GM19240 (cell line): Measurements from ENCODE around the gene CHAC1.

Source experiments
- DNase-seq: peaks from one replicate; pipeline ENCODE4 v3.0.0; 2011; ENCODE audit warnings: low spot score; ENCODE audit not compliant: insufficient read length

Gene CHAC1, protein sequence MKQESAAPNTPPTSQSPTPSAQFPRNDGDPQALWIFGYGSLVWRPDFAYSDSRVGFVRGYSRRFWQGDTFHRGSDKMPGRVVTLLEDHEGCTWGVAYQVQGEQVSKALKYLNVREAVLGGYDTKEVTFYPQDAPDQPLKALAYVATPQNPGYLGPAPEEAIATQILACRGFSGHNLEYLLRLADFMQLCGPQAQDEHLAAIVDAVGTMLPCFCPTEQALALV

DNA sequence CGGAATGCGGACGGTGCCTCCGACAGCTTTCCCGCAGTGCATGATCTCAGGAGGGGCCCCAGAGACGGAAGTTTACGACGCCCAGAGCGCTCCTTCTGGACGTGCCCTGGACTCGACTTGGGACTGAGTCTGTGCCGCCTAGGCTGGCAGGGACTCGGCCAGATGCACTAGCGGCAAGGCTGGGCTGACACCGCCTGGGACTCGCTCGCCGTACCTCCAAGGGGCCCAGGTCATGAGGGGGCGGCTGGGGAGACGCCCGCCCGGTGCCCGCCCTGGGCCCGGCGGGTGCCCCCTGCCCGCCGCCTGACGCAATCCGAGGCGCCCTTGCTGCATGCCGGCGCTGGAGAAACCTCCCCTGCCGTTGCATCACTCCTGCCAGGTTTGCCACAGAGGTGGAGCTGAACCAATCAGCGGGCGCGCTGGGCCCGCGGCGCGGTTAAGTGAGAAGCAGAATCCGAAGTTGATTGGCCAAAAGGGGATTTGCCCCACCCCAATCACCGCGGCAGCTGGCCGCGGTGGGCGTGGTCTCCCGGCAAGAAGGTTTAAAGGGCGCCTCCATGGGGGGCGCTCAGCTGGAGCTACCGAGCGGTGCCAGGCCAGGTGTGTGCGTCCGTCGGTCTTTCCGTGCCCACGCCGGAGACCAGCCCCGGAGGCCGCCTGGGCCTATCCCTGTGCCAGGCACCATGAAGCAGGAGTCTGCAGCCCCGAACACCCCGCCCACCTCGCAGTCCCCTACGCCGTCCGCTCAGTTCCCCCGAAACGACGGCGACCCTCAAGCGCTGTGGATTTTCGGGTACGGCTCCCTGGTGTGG lies at the start of gene CHAC1:
CHAC1 (plus strand) TSS at position 571 of the 812 bp plus-strand sequence; CDS start at position 684, 113 bp downstream.
- peak; percentile 99 for DNase-seq

DNA sequence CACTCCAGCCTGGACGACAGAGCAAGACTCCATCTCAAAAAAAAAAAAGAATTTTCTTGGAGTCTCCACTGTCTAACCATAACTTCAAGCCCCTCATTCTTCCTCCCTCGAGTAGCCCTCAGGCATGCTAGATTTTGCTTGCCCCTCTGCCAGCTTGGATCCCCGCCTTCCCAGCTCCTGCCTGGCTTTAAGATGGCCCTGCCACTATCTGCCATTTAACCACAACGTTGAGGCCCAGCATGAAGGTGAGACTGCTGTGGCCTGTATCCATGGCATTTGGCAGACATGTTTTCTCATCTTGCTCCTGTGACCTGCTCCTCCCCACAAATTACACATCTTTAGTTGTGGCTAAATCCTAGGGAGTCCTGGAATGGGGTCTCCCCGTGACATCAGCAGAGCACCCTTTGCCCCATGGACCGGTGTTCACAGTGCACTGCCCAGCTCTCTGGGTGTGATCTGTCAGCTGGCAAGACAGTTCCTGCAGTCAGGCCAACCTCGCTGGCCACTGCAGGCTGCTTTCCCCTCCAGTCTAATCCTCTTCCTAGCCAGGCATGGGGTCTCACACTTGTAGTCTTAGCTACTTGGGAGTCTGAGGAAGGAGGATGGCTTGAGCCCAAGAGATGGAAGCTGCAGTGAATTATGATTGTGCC lies 48.6 kb upstream of the CHAC1 start:
- DNase-seq, result no peak

DNA sequence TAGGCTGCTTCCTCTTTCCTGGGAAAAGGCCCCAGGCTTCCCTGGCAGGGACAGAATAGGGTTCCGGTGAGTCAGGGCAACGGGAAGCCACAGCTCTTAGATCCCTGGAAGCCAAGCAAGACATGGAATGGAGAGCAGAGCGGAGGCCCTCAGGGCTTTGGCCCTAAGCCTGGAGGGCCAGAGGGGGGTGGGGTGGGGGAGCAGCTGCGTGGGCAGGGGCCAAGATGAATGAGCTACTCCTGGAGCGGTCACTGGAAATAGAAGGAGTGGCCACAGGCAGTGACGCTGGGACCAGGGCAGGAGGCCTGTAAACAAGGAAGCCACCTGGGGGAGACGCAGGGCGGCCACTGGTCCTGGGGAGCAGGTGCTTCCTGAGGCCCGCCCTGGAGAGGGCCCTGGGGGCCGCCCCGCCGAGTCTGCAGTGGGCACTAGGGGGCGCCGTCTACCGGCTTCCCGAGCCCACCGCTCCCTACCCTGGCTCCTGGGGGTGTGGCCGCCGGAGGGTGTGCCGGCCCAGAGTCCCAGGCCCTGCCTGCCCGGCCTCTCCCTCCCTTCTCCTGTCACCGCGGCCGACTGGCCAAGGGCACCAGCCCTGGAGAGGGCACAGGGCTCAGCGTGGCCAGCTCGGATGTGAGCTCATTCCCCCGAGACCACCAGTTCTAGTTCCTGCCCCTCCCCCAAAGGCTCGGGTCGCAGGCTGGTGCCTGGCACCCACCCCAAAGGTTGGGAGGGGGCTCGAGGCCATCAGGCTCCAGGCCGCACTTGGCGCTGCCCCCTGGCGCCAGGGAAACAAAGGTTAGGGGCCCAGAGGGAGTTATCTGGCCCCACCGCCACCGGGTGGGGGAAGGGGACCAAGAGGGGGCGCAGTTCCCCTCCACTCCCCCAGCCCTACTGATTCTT lies 46.9 kb upstream of the CHAC1 start:
- DNase-seq, result peak; percentile 81

DNA sequence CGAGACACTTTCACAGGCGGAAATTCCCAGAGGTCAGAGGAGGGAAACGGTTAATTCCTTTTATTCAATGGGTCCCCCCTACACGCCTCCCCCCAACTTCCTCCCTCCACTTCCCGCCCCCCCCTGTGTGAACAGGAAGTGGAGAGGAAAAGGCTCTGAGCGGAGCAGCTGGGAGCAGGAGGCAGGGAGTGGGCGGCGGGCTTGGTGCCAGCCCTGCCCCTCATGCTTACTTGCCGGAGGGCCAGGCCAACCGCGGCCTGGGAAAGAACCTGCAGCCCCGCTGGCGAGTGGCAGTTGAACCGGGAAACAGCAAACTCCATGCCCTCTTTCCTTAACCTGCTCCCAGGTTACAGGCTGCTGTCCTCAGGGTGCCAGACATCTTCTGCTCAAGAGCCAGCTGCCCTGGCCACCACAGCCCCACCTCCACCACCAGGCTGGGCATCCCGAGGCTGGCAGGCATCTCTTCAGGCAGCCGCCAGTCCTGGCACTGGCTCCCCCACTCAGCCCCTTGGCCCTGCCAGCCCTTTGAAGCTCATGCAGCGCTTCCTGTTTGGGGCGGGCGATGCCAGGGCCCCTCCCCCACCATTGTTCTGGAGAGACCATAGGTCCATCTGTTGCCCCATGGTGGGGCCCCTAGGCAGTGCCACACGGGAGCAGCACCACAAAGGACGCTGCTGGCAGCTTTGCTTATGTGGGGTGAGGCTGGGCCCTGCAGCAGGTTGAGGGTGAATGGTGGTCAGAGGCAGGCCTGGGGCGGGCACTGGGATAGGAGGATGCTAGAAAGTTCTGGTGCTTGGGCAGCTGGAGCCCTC lies 46.1 kb upstream of the CHAC1 start:
- DNase-seq, result no peak

DNA sequence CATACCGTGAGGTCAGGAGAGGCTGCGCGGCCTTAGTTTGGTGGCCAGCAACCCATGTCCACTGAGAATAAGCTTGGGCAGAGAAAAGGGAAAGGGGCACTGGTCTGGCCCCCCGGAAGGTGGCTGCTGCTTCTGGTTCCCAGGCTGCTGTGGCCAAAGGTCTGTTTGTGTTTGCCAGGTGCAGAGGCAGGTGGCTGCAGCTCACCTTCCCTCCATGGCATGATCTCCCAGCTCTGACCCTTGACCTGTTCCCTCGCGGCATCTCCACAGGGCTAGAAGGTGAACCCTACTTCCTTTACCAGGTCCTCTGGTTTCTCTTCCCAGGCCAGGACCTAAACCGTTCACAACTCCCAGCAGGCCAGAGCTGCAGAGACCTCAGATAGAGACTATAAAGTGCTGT lies 45.2 kb upstream of the CHAC1 start:
- DNase-seq, result no peak

DNA sequence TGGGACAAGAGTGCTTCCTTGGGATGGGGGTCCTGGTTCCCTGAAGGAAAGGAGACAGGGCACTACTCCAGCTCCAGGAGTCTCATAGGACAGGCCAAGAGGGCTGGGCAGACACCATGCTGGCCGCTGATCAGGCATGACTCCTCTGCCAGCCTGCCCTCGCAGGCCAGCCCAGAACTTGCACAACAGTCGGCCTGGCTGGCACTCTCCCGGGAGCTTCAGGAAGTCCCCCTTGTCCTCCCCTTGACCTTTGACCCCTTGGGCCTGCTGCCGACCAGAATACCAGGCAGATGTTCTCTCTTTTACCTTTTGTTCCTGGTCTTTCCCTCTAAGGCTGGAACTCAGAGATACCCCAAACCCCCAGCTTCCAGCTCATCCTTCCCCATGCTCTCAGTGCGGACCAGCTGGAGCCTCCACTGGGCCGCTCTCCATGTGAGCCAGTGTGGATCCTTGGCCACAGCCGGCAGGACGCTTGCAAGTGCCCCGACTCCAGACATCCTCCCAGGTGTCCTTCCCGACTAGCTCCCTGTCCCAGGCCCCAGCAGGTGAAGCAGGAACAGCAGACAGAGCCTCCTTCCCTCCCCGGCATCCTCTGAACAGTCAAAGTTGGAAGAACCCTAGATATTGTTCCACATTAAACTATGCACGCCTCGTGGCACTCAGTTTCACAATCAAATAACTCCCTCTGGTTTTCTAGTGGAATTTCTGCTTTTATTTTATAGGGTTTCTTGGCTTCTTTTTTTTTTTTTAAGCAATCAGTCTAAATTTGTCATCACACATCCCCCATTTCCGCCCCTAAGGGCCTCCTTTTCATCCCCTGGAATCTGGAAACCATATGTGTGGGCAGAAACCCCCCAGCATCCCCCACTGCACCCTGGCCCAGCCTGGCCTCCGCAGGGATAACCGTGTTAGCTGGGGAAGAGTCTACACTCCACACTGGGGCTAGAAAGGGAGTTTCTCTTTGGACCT lies 43.3 kb upstream of the CHAC1 start:
- DNase-seq, result no peak

DNA sequence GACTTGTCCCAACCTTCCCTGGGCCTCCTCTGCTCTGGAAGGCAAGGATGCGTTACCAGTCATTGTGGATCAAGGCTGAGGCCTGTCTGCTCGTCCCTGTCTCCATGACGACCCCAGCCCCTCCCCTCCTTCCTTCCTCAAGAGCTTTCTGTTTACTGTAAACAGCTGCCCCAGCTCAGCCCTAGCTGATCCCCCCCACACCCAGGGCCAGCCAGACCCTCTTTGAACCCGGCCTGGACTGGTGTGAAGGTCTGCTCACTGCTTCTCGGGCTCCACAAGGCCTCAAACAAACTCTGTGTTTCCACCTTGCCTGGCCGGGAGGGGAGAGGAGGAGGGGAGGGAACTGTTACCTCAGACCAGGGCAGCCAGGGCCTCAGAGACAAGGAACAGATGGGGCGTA lies 42.1 kb upstream of the CHAC1 start:
- DNase-seq, result no peak

DNA sequence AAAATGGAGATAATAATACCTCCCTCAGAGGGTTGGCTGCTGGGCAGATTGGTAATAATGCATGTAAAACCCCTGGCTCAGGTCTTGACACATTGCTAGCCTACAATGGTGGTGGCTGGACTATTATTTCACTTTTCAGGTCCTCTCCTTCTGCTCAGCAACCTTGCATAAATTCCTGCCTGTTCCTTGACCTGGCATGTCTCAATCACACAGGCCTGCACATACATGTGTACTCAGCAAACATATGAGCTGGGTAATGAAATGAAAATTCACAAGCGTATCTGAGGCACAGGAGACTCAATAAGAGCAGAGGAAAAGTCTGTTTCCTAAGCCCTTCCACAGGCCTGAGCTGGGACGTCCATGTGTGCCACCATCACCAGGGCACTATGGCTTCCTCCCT lies 41.6 kb upstream of the CHAC1 start:
- DNase-seq, result no peak

DNA sequence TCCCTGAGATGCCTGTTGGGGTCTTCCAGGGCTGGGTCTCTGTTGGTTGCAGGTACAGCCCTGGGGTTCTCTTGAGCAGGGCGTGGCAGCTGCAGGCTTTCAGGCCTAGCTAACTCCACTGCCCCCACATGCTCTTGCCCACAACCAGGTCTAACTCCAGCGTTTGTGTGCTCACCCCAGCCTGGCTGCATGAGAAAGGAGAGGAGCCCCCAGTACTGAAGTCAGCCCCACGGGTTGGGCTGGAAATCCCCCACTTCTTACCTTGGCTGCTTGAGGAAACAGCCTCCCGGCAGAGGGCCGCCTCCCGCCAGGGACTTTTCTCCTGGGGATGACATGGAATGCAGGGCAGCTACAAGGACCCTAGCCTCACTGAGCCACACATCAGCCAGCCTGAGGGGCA lies 40.8 kb upstream of the CHAC1 start:
- no peak for DNase-seq

DNA sequence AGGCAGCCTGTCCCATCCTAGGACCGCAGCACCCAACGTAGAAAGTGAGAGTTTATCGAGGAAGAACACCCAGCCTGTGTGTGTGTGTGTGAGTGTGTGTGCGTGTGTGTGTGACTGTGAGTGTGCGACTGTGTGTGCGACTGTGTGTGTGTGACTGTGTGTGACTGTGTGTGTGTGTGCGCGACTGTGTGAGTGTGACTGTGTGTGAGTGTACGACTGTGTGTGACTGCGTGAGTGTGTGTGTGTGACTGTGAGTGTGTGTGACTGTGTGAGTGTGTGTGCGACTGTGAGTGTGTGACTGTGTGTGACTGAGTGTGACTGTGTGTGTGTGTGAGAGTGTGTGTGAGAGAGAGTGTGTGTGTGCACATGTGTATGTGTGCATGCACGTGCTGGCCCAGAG lies 39.3 kb upstream of the CHAC1 start:
- DNase-seq, result no peak

DNA sequence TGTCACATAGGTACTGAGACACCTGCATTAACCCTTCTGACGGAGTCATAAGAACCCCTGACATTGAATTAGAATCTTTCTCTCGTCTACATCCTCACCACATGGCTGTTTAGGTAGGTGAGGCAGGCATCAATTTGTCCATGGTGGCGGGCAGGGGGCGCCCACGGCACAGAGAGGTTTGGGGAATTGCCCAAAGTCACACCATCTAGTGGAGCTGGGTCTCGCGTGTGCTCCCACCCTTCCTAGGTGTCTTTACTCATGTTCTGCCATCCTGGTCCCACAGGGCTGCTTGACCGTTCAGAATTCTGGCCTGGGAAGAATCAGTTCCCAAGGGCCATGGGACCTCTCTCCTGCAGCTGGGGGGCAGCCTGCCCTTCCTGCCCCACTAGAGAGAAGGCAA lies 38.8 kb upstream of the CHAC1 start:
- no peak for DNase-seq

DNA sequence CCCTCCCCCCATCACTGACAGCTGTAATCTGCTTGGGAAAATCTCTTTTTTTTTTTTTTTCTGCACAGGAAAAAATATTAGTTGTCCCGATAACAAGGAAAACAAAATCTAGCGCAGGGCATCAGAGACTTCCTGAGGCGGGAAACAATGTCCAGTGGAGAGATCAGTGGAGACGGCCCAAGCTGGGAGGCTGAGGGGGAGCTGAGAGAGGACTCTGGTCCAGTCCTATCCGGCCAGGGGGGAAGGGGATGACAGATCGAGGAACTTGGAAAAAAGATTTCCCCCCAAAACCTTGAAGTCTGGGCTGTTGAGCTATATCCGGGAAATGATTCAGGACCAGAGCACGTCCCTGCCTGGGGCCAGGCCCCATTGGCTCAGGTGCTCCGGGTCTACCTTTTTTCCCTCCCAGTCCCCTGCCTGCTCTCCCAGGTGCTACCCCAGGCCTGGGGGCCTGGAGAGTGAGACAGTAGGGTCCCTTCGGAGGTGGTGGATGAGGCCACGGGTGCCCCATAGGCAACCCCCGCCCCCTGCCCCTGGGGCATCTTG lies 38.1 kb upstream of the CHAC1 start:
- no peak for DNase-seq

DNA sequence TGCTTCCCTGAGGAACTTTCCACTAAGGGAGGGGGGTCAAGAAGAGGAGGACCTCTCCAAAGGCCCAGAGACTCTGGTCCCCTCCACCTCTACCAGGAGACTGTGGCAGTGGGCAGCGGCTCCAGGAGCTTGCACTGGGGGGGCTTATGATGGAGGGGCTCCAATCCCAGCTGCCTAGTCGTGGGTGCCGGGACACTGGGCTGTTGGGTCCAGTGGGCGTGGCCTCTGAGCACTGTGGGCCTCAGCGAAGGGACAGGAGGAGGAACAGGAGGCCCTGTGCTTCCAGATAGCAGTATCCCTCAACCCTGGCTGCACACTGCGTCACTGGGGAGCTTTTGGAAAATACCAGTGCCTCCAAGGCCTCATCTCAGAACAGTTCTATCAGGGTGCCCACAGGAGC lies 37.6 kb upstream of the CHAC1 start:
- DNase-seq, result no peak

DNA sequence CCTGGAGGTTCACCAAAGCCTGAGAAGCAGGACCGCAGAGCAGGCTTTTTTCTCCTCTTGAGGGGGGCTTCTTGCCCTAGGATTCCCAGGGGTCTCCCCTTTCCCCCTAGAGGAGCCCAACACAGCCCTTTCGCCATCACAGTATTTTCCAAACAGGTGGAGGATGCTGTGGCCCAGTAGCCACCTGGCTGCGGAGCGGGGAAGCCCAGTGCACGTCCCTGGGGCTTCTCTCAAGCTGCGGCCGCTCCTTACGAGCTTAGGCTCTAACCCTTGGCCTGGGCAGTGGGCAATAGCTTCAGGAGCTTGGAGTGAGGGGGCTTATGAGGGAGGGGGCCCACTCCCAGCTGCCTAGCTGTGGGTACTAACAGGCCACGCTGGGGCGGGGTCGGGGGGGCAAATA lies 35.7 kb upstream of the CHAC1 start:
- DNase-seq, result no peak

DNA sequence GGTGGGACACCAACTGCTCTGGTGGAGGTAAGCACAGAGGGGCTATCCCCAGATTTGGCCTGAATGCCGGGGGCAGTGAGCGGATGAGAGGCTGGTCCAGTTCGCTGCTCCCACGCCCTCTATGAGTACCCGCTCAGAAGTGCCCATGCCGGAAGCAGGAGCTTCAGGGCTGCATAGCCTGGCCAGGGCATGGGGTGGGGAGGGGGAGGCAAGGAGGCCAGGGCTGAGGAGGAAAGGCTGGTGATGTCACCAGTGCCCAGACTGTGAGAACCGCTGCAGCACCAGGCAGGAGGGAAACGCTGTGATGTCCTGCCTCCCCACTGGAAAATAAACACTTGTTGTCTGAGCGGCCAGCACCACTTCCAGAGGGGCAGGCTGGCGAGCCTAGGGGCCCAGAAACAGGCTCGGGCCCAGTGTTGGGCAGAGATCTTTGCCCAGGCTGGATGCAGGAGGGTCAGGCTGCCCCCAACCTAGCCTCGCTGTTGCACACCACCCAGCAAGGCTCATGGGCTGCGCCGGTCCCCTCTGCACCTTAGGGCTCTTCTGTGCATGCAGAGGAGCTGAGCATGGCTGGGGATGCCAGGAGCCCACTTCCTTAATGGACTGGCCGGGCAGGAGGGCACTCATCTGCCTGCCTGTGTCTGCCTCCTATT lies 35.0 kb upstream of the CHAC1 start:
- no peak for DNase-seq

DNA sequence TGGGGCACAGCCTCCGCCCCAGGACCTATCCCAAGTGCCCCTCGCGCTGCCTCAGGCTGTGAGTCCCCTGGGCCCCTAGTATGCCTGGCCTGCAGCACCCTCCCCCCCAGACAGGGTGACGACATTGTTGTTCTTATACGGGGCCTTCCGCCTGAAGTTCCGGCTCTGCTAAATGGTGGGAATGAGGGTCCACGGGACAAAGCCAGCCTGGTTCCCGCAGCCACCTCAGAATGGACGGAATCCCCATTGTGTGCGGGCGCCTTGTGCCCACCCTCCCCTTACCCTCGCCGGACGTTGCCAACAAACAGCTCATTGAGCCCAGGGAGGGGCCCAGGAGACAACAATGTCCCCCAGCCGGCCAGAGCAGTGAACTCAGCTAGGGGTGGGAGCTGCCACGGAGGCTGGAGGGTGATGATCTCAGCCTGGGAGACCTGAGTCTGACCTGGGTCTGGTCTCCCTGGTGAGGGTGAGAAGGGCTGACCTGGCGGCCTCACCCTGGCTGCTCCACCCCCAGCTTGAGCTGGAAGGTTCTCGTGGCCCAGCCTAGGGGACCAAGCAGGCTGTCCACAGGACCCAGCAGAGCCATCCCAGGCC lies 34.4 kb upstream of the CHAC1 start:
- no peak for DNase-seq

DNA sequence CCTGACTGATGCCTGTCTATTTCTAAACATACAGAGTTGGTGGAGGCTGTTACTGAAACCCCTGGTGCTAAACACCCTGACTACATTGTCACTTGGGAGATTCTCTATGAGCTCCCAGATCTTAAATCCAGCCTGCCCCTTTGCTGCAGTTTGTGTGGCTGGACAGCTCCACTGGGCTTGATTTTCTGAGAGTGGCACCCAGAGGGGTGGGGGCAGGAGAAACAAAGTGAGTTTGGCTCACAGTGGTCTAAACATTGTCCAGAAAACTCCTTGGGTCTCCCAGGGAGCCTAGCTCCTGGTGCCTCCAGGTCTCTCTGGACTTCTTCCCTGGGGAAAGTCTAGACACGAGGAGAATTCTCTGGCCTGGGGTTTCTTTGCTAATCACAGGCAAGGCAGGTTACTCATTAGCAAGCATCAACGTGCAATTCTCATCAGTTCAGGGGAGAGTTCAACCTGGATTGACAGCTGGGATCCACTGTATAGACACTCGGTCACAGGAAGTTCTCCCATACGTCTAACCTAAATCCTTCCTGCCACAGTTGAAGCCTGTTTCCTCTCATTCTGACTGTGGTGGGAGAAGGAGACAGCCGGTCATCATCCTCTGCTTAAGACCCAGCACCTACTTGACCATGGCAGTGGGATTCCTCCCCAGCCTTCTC lies 31.2 kb upstream of the CHAC1 start:
- no peak for DNase-seq

DNA sequence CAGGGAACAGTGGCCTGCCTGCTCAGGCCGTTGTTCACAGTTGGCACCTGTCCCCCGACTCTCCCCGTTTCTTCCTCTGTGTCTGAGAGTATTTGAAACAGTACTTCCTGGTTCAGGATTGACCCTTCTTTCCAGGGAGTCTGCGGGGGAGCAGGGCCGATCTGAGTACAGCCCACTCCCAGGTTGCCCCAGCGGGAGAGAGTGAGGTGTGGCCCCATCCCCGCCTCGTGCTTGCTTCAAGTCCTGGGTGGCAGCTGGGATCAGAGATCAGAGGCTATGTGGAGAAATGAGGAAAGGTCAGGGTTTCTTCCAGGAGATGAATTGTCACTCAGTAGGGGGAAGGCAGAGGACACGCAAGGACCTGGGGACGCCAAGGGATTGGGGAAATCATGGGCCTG lies 30.7 kb upstream of the CHAC1 start:
- no peak for DNase-seq
